SKM-1 (cell line): ENCODE results near the gene MPG.

ENCODE experiments used
- DNase-seq: peaks from one replicate; lab custom pipeline; 2025; ENCODE audit not compliant: unreplicated experiment; lab: John Stamatoyannopoulos, UW

MPG gene

DNA sequence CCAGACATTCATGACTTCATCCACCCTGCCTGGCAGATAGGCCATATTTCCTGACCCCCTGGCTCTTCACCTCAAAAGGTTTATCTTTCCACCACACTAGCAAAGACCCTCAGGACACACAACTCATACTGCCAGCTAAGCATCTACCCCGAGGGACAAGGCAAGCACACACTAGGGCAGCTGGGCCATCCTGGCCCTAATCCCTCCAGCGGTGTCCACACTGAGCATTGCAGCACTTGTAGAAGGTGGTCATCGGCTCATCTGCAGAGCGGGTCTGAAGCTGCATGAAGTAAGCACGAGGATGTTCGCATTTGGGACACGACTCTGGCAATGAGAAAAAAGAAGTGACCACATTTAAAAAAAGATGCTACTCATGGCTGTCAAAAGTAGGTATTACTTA lies 30.8 kb upstream of the MPG start:
- DNase-seq = no peak

DNA sequence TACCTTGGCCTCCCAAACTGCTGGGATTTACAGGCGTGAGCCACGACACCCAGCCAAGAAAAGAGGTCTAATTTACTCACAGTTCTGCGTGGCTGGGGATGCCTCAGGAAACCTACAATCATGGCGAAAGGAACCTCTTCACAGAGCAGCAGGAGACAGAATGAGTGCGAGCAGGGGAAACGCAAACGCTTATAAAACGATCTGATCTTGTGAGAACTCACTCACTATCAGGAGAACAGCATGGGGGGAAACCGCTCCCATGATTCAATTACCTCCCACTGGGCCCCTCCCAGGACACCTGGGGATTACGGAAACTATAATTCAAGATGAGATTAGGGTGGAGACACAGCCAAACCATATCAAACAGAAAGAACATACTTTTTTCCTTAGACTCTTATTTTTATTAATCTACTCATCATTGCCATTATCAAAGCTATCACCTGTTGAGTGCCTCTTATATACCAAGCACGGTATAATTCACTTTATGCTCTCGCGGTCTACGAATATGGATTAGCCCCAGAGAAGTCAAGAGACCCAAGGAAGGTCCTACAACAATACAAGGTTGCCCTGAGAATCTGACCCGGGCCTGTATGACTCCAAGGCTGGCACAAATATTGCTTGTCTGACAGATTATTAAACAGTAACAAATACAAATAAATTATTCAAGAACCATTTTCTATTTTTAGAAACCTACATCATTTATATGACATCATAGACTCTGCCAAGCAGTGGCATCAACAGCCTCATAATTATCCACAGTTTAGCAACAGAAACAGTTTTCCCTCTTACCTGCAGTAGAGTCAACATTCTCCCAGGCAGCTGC lies 27.0 kb upstream of the MPG start:
- DNase-seq = no peak

- DNase-seq = peak; percentile 99
Measured at GRCh38 chr16:53346-54236, 24.4 kb upstream of the MPG start, which contains the start of the genes POLR3K and SNRNP25. TSS of gene POLR3K (minus strand) at chr16:53608. CDS start at chr16:53586, 22 bp downstream. TSS of gene SNRNP25 (plus strand) at chr16:53828. CDS start at chr16:54017, 189 bp downstream.

- no peak for DNase-seq
Measured at GRCh38 chr16:54237-54581, 23.8 kb upstream of the MPG start.

- DNase-seq = no peak
Measured at GRCh38 chr16:55571-56136, 22.4 kb upstream of the MPG start.

- no peak for DNase-seq
Measured at GRCh38 chr16:56231-56927, 21.6 kb upstream of the MPG start.

DNA sequence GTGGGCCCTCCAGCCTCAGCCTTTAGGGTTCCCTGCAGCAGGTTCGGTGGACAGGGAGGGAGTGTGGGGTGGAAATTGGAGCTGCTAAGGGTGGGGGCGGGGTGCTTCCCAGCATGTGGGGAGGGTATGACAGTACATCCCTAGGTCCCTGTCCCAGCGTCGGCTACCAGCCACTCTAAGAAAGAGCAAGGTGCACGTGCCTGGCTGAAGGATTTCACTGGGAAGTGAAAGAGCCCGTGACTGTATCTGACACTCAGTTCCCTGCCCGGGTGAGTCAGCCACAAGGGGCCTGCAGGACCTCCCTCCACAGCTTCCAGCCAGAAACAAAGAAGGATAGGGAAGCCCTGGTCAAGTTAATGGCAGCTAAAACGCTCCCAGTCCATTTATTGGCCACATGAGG lies 20.3 kb upstream of the MPG start:
- DNase-seq = no peak

- no peak for DNase-seq
Measured at GRCh38 chr16:58491-59439, 19.3 kb upstream of the MPG start.

DNA sequence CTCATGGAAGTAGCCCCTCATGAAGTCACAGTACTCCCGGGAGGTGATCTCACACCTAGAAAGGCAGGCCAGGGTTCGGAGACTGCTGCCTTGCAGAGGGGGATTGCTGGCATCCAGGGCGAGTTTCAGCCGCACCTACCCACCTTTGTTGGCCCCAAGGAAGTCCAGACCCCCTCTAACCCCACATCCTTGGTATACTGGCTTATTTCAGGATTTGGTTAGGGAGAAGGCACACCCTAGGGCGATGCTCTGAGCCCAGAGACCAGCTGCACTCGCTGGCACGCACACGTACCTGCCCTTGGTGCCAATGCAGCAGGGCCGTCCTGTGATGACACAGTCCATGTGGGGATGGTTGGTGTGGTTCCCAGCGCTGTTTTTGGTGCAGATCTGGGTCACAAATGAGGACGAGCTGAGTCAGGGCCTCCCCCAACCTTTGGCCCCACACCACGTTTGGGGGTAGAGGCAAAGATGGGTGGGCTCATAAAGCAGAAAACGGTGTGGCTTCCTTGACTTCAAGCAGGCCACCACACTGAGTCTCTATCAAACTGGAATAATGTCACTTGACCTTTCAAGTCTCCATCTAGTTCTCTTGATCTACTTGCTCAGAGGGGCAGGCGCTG lies 18.5 kb upstream of the MPG start:
- DNase-seq = no peak

GRCh38 chr16:60166-60565 lies 17.9 kb upstream of the MPG start:
- no peak for DNase-seq

- DNase-seq = no peak
Measured at GRCh38 chr16:60929-61878, 16.8 kb upstream of the MPG start.

- DNase-seq = no peak
Measured at GRCh38 chr16:61879-62281, 16.1 kb upstream of the MPG start.

GRCh38 chr16:62283-62967 lies 15.6 kb upstream of the MPG start:
- no peak for DNase-seq

GRCh38 chr16:62968-63391 lies 15.0 kb upstream of the MPG start:
- no peak for DNase-seq

DNA sequence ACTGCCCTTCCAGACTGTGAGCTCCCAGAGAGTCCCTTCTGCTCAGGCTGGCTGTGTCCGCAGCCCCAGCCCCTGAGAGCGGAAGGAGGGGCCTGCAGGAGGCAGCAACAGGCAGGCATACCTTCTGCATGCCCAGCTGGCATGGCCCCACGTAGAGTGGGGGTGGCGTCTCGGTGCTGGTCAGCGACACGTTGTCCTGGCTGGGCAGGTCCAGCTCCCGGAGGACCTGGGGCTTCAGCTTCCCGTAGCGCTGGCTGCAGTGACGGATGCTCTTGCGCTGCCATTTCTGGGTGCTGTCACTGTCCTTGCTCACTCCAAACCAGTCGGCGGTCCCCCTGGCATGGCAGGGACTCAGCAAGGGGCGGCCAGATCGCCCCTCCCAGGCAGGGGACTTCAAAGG lies 14.6 kb upstream of the MPG start:
- DNase-seq = no peak

DNA sequence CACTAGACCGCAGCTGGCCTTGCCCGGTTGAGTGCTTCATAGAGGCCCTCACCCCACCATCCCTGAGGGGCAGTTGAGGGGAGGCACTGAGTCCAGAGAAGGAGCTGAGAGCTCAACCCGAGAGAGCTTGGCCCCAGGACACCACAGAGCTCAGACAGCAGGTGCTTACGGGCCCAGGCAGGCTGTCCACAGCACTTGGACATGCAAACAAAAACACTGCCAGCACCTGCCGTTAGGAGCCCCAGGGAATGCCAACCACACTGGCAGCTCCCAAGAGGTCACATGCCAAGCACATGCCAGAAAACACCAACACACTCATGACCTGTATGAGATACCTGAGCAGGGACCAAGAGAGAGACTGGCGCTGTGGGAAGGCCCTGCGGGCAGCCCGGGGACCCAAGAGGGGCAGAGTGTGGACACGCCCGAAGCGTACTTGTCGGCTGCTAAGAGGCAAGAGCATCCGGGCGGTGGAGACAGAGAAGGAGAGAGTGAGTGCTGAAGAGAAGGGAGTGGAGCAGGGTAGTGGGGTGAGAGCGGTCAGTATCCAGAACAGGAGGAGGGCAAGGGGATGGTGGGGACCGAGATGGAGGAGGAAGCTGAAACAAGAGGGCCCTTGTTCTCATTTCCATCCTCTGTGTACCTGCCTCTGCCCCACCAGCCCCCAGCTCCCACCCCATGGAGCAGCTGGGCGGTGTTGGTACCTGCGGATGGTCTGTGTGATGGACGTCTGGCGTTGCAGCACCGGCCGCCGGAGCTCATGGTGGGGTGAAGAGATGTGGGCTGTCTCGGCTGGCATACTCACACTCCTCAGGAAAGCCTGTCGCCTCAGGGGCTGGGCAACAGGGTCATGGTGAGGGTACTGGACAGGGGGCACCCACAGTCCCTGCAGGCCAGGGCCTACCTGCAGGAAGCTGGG lies 13.8 kb upstream of the MPG start:
- DNase-seq = no peak

DNA sequence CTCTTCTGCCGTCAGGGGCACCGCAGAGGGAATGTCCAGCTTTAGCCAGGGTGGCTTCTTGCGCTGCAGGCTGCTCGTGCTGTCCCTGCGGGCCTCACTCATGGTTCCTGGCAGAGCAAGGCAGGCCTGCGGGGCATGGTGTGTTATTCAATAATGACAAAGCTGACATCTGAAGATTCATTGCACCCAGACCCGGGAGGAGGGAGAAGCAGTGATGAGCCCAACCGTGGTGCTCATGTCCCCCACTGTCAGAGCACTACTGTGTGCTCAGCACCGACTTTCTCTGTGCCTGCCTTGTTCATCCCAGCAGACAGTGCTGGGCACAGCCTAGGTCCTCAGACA lies 13.1 kb upstream of the MPG start:
- no peak for DNase-seq
